GM18868 (cell line): ENCODE results near the gene MYH8.

ENCODE experiments used
- ATAC-seq: cut with Tn5 transposase; IDR thresholded peaks from one replicate; pipeline ENCODE4 v1.9.1; 2021; ENCODE audit warnings: mild to moderate bottlenecking, moderate library complexity; ENCODE audit not compliant: unreplicated experiment

The MYH8 gene

DNA sequence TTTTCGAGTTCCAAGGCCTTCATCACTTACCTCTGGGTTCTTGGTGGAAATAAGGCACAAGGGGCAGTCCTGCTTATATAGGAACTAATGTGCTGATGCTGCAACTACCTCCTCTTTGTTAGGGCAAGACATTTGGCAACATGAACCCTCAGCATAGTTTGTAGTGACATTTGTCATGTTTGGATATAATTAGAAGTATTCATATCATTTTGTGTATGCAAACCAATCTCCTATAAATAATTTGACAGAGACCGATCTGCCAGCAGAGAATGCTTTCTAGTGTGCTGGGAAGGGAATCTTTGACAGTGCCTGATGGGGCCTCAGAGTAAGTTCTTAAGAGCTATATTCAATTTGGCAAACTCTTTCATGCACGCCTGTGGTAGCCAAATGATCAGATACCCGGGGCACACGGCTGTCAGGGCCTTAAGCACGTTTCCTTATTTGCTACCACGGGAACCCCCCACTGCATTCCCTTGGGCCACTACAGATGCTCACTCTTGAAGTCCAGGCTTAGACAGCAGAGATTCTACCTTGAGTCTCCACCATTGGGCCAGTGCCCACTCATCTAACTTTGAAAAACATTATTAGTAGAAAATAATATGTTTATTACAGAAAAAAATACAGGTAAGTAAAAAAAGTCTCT lies at the start of gene MYH8:
TSS of gene MYH8 (minus strand) at position 51 of the 643 bp plus-strand sequence. CDS start 1,723 bp downstream, outside the sequence.
- ATAC-seq, result peak; percentile 50

GRCh38 chr17:10469459-10469858 lies 47.7 kb upstream of the MYH8 start, which contains the start of gene MYH4:
Gene MYH4, minus strand, starts transcription at chr17:10469559. Its CDS starts 2,814 bp downstream, at chr17:10466745.
- ATAC-seq, result no peak

DNA sequence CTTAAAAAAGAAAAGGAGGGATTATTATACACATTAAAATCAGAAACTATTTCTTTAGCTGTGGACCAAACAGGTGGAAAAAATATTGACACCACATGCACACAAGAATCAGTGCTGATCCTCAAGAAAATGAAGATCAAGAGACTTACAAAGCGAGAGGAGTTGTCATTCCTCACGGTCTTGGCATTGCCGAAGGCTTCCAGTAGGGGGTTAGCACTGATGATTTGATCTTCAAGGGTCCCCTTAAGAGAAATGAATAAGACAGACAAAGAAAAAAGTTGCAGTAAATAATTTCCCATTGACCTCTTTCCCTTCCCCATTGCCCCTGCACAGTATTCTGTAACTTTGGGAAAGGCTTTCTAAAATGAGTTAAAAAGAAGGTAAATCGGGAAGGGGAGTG lies 41.7 kb upstream of the MYH8 start:
- ATAC-seq, result no peak

GRCh38 chr17:10460062-10460461 lies 38.3 kb upstream of the MYH8 start:
- ATAC-seq, result no peak

DNA sequence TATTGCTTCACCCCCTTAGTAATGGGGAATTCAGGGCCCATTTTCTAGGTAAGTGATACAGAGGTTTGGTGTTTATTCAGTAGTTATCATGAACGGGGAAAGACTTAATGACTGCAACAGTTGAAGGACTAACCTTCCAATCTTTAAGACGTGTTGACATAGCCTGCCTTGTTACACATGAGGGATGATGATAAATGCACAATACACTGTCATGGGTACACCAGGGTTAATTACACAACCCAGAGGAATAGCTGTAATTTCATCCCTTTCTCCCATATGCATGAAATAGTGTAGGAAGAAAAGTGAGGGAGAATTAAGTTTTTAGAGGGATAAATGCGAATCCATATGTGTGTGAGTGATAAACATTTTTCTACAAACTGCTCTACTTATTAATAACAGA lies 37.0 kb upstream of the MYH8 start:
- ATAC-seq, result no peak

- ATAC-seq, result no peak
These were observed 36.2 kb upstream of the MYH8 start for GRCh38 chr17:10457952-10458351.

DNA sequence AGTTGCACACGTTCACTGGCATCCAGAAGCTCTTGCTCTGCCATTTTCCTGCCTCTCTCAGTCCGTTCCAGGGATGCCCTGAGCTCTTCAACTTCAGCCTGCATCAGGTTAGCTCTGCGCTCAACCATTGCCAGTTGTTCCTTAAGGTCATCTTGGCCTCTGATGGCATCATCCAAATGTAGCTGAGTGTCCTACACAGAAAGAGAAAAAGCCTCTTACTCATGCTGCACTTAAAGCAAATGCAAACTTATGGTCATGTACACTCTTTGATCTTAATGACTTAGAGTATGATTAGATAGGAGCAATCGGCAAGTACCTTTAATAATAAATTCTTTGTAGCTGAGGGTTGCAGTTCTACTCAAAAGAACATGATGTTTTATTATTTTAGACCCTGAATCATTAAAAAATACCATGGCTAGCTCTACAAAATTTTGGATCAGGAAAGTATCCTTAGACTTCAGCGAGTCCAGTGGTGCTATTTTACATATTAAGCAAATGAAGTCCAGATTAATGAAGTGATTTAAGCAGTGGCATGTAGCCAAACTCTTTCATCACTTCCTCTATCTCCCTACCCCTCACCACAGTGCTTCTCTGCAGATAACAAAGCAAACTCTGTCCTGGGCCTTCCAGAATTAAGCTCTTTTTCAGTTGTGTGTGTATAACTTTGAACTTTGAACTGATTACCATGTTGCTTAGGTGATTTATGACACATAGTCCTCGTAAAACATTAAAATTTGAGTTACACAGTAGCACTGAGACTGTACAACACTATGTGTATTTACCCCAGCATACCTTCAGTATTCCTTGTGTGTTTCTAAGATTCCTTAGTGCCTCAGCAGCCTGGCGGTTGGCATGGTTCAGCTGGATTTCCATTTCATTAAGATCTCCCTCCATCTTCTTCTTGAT lies 25.5 kb upstream of the MYH8 start:
- ATAC-seq, result no peak

DNA sequence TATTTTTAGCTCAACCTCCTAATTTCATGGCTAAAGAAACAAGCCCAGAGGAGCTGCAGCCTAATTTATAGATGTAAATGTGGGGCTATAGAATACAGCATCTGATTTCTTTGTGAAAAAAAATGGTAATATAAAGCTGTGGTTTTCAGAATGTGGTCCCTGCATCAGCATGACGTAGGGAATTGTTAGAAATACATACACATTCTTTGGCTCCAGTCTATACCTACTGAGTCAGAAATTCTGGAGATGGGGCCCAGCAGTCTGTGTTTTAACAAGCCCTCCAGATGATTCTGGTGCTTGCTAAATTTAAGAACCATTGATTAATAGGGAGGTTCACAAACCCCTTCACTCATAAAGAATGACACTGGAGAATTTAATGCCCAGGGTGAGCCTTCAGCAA lies 18.1 kb upstream of the MYH8 start:
- ATAC-seq, result no peak

DNA sequence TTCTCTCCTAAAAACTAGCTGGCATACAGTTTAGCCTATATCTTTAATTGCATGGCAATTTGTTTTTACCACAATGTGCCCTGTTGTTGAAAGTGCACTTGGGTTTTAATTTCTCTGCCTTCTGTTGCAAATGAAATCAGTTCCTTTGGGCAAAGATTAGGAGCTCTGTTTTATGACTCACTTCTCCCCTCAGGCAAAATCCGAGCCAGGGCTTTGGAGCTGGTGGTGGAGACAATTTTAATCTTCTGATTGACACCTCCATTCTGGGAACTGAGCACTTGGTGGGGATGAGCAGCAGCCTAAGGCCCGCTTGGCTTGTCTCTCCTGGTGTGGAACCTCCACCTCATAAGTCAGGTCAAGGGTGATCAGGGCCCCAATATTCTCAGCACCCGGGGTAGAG lies 13.3 kb upstream of the MYH8 start:
- ATAC-seq, result no peak

- no peak for ATAC-seq
These were observed 7.8 kb upstream of the MYH8 start for GRCh38 chr17:10429421-10430045.

GRCh38 chr17:10428781-10429180 lies 7.0 kb upstream of the MYH8 start:
- no peak for ATAC-seq

DNA sequence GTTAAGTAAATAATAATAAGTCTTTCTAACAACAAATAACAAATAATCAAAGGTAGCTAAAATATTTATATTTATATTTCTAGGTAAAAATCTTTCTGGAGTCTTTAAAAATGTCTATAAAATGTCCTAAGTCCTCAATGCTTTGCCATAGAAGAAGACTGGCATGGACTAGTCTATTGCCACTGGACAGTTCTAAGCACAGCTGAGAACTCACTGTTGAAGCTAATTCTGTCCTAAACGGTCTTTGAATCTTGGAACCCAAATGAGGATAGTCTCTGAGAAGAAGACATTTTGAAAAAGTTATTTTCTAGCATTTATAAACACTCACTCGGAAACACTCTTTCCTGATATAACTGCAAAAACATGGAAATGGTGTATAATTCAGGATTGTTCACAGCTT lies 539 bp downstream of the MYH8 start:
- ATAC-seq, result no peak

- no peak for ATAC-seq
These were observed 939 bp downstream of the MYH8 start for GRCh38 chr17:10420811-10421210.

GRCh38 chr17:10417431-10417830 lies 4.3 kb downstream of the MYH8 start:
- ATAC-seq, result no peak

DNA sequence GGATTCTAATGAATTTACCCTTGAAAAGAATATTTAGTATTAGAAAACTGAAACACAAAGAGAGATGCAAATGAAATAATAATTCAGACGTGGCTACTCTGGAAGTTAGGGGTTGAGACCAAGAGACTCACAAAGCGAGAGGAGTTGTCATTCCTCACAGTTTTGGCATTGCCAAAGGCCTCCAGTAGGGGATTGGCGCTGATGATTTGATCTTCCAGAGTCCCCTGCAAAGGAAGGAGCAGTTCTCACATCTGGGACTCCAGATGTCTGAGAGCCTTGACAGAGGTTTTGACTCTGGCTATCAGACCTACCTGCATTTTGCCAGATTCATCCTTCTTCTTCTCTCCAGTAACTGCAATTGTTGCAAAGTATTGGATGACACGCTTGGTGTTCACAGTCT lies 6.6 kb downstream of the MYH8 start:
- no peak for ATAC-seq

GRCh38 chr17:10403589-10403988 lies 18.2 kb downstream of the MYH8 start:
- ATAC-seq, result no peak

DNA sequence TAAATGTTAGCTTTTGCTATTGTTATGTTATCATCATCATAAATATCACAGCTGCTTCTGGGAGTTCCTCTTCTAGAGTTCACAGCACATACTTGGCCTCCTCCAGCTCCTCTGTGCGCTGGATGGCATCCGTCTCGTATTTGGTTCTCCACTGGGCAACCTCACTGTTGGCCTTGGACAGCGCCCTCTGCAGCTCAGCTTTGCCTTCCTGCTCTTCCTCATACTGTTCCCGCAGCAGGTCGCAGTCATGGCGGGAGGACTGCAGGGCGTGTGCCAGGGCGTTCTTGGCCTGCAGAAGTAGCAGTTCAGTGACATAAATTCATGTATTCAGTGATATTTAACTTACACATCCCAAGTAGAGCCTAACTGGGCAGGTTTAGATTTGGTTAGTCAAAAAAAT lies 23.4 kb downstream of the MYH8 start:
- no peak for ATAC-seq

DNA sequence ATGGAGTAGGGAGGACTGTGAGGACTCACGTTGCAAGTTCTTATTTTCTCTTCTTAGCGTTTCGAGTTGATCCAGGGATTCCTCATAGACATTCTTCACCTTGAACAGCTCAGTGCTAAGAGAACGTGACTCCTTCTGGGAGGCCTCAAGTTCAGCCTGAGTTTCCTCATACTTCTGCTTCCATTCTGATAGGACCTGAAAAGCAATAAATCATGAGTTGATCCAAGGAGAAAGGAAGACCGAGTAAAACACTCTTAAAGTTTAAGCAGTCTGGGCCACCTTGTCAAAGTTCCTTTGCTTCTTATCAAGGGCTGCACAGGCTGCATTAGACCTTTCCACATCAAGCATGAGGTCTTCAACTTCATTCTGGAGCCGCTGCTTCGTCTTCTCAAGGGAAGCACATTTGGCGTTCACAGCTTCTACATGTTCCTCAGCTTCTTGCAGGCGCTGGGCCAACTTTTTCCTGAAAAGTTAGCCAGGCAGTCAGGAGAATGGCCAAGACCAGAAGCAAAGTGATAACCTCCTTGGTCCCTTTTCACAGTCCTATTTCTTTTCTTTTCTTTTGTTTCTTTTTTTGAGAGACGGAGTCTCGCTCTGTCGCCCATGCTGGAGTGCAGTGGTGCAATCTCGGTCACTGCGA lies 25.1 kb downstream of the MYH8 start:
- ATAC-seq, result no peak

DNA sequence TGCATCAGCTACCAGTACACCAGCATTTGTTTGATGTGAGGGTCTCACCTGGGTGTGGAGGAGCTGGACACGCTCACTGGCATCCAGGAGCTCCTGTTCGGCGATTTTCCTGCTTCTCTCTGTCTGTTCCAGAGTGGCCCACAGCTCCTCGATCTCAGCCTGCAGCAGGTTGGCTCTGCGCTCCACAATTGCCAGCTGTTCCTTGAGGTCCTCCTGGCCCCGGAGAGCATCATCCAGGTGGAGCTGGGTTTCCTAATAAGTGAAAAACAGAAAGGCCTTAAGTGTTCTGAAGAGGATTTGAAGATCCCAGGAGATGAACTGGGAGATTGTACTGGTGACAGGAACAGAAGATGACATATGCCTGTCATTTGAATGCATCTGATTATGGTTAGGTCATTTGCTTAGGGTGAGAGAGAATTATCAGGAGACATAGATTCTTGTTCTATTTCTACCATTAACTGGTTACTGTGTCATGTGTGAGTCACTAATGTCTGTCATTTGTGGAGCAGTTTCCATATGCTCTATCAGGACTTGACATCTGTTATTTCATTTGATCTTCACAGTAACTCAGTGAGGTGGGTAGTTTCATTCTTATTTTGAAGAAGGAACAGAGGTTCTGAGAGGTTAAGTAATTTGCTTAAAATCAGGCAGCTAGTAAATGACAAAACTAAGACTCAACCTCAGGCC lies 27.4 kb downstream of the MYH8 start:
- peak; percentile 56 for ATAC-seq

DNA sequence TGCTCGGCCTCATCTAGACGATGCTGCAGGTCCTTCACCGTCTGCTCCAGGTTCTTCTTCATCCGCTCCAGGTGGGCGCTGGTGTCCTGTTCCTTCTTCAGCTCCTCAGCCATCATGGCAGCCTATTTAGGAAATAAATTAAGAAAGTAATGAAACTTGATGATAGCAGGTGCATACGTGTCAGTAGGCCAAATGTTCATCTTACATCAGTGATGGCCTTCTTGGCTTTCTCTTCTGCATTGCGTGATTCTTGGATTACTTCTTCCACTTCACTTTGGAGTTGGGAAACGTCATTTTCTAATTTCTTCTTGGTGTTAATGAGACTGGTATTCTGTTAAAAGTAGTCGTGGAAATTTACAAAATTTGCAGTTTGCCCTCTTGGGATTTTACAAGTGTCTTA lies 28.9 kb downstream of the MYH8 start:
- no peak for ATAC-seq

DNA sequence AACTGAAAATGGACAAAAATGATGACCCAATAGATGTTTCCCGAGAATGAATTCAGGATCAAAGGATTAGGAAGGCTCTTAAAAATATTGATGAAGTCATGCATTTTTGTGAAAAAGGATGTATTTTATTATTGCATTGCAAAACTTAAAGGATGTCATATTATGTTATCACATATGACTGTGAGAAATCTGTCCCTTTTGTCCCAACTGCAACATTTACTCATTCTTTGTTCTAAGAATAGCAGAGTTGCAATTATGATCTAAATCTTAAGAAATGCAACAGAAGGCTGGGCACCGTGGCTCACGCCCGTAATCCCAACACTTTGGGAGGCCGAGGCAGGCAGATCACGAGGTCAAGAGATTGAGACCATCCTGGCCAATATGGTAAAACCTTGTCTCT lies 35.9 kb downstream of the MYH8 start:
- ATAC-seq, result no peak
